Stimulated activated CD4-positive, alpha-beta T cell treated with anti-CD3 and anti-CD28 coated beads, Interleukin-1b, Interleukin-23, amount 100 ng/mL, for 1 hour (primary cell): Measurements from ENCODE around the gene NMBR.
"Not testable (repeated sequence)": the region's sequence is repeated elsewhere in the genome, so short reads cannot be mapped to it uniquely, and the experiment has no call there.

ENCODE experiments used
- DNase-seq, 2 donors: peaks; one replicate each; pipeline ENCODE4 v3.0.0-alpha.2; 2020; ENCODE audit warnings: low read depth in 2 of 2

NMBR gene

GRCh38 chr6:142146828-142147662 lies at the start of gene NMBR, which contains the start of gene VTA1:
Gene NMBR (minus strand): TSS chr6:142147122. CDS start chr6:142088658, 58,464 bp downstream.
Gene VTA1 (plus strand): TSS chr6:142147263. CDS start chr6:142147288, 25 bp downstream.
- DNase-seq: peak; percentile 82 to 84

GRCh38 chr6:142195862-142196541 lies 49.1 kb upstream of the NMBR start:
- no peak for DNase-seq

GRCh38 chr6:142193621-142194020 lies 46.7 kb upstream of the NMBR start:
- no peak for DNase-seq

- no peak for DNase-seq
These were observed 45.4 kb upstream of the NMBR start for GRCh38 chr6:142192343-142192742.

GRCh38 chr6:142189057-142189456 lies 42.1 kb upstream of the NMBR start:
- DNase-seq: no peak

- not testable (repeated sequence) for DNase-seq
These were observed 41.4 kb upstream of the NMBR start for GRCh38 chr6:142188341-142188740.

- DNase-seq: no peak
These were observed 40.3 kb upstream of the NMBR start for GRCh38 chr6:142187209-142187608.

- no peak for DNase-seq
These were observed 38.7 kb upstream of the NMBR start for GRCh38 chr6:142185641-142186040.

- no peak for DNase-seq
These were observed 37.4 kb upstream of the NMBR start for GRCh38 chr6:142184307-142184706.

GRCh38 chr6:142183351-142183750 lies 36.4 kb upstream of the NMBR start:
- no peak for DNase-seq

- DNase-seq: no peak
These were observed 35.1 kb upstream of the NMBR start for GRCh38 chr6:142182004-142182403.

- DNase-seq: no peak
These were observed 31.2 kb upstream of the NMBR start for GRCh38 chr6:142178129-142178528.

- DNase-seq: no peak
These were observed 27.8 kb upstream of the NMBR start for GRCh38 chr6:142174703-142175102.

- no peak for DNase-seq
These were observed 27.1 kb upstream of the NMBR start for GRCh38 chr6:142173980-142174379.

- DNase-seq: no peak
These were observed 25.8 kb upstream of the NMBR start for GRCh38 chr6:142172758-142173157.

- DNase-seq: no peak
These were observed 24.4 kb upstream of the NMBR start for GRCh38 chr6:142171351-142171750.

- DNase-seq: no peak
These were observed 20.6 kb upstream of the NMBR start for GRCh38 chr6:142167486-142167885.

GRCh38 chr6:142167071-142167470 lies 20.1 kb upstream of the NMBR start:
- no peak for DNase-seq

- no peak for DNase-seq
These were observed 18.3 kb upstream of the NMBR start for GRCh38 chr6:142165227-142165626.

- DNase-seq: no peak
These were observed 15.9 kb upstream of the NMBR start for GRCh38 chr6:142162780-142163179.

- DNase-seq: not testable (repeated sequence)
These were observed 9.8 kb upstream of the NMBR start for GRCh38 chr6:142156758-142157068.

GRCh38 chr6:142155895-142156757 lies 9.2 kb upstream of the NMBR start:
- no peak for DNase-seq
